ENCODE results near the gene PCBP3. TPM values are rescaled to one million over a fixed set of nuclear protein-coding genes. Genes with fewer than 3 reads are reported as not detected.

Gene PCBP3
- total and polyA plus RNA-seq, 2 of the 8 experiments (the other 6 are each of a cell fraction or from before 2014, with no cell fraction given), result 3.5 to 6.3 TPM

DNA sequence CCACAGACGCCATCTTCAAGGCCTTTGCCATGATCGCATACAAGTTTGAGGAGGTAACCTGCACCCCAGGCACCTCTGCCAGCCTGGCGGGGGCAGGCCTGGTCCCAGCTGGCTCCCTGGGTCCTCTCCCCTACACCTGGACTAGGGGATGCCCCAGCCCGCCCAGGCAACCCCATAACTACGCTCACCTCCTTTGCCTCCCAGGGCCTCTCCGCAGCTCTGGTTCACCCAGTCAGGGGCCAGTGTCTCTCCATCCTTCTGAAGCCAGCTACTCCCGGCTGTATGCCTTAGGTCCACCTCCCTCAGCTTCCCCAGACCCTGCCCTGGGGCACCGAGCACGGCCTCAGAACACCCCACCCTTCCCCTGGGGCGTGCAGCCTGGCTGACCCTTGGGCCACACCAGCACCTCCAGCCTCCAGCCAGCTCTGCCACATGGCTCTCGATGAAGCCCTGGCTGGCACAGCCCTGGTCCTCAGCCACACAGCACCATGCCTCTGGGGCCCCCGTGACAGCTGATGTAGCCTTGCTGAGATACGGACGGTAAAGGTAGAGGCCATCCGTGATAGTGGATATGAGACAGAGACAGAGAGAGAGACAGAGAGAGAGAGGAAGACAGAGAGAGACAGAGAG, 257.7 kb downstream of the PCBP3 start:
- Histone ChIP-seq H2BK15ac (ENCODE audit: low read length) (no peak overlapping the region), H3K14ac (ENCODE audit: insufficient read length) (no peak overlapping the region), H3K9ac (replicated peaks in 1 of 4; ENCODE audit: extremely low read depth in 1 of 4, low read depth in 3 of 4, low read length in 3 of 4) (no peak overlapping the region), H3K36me3 (ENCODE audit: control insufficient read depth in 2 of 4, insufficient read depth in 4 of 4, low read length in 3 of 4) (no peaks in the 10 kb centered on the region), H2BK120ac (replicated peaks; ENCODE audit: low read depth, low read length) (no peak overlapping the region), H3K9me3 (ENCODE audit: insufficient read depth in 2 of 2, low read depth in 1 of 2, low read length in 1 of 2) (no peaks in the 10 kb centered on the region), H3K18ac (ENCODE audit: extremely low read depth, low read length) (no peak overlapping the region), H4K5ac (ENCODE audit: insufficient read length, low read depth, low read length) (no peak overlapping the region), H2BK12ac (ENCODE audit: low read depth, low read length) (no peak overlapping the region), H3K27me3 (replicated peaks in 1 of 4; ENCODE audit: control insufficient read depth in 3 of 4, extremely low read depth in 1 of 4, insufficient read depth in 3 of 4, low read length in 3 of 4) (peaks cover 0 to 2% (median 0%) of the 10 kb centered on the region in 4 experiments; a peak in 1 of 7 replicates), H3K27ac (ENCODE audit: low read depth, low read length) (no peak overlapping the region), H3K4me2 (ENCODE audit: insufficient read depth in 1 of 2, low read depth in 2 of 2, low read length in 2 of 2) (no peak overlapping the region), H3K23ac (ENCODE audit: insufficient read length) (no peak overlapping the region), H4K20me1 (replicated peaks in 1 of 2; ENCODE audit: control insufficient read depth in 1 of 2, insufficient read depth in 2 of 2, low read length in 2 of 2) (no peaks in the 10 kb centered on the region), H3K23me2 (ENCODE audit: low read depth, low read length) (no peaks in the 10 kb centered on the region), H2AFZ (ENCODE audit: low read length) (no peak overlapping the region), H3K4ac (replicated peaks; ENCODE audit: insufficient read length, low read depth, low read length) (no peak overlapping the region), H3K4me3 (ENCODE audit: extremely low read depth in 1 of 4, insufficient read depth in 2 of 4, low read depth in 3 of 4, low read length in 4 of 4) (no peak overlapping the region), H4K8ac (ENCODE audit: extremely low read depth, insufficient read depth, low read length) (no peak overlapping the region), H2BK20ac (ENCODE audit: low read length) (no peak overlapping the region), H3K56ac (replicated peaks; ENCODE audit: insufficient read length, low read depth, low read length) (no peak overlapping the region), H3K79me1 (ENCODE audit: low read depth, low read length) (no peaks in the 10 kb centered on the region), H2AK5ac (ENCODE audit: low read depth, low read length) (no peak overlapping the region), H4K91ac (replicated peaks; ENCODE audit: insufficient read length, low read length) (no peak overlapping the region), H3K79me2 (ENCODE audit: control insufficient read depth in 1 of 2, insufficient read depth in 2 of 2, low read length in 2 of 2) (no peaks in the 10 kb centered on the region), H2BK5ac (ENCODE audit: low read depth, low read length) (no peak overlapping the region), H3K4me1 (replicated peaks in 1 of 4; ENCODE audit: control insufficient read depth in 3 of 4, insufficient read depth in 4 of 4, low read length in 3 of 4) (peaks cover 0 to 8% (median 2%) of the 10 kb centered on the region in 4 experiments; a peak in 2 of 7 replicates)
- FAIRE-seq, result no peak
- WGBS, 2 experiments (ENCODE audit: extremely low coverage in 1 of 2, insufficient coverage in 1 of 2, insufficient read length in 1 of 2, insufficient replicate concordance in 2 of 2, low coverage in 1 of 2, low lambda C conversion rate in 2 of 2, missing lambda C conversion rate in 1 of 2), result 96% methylated on average over 12 of the region's 15 CpGs; no CpG with 5 or more reads in 1 of the 2 experiments
- DNase-seq (ENCODE audit: low read depth in 1 of 2, low spot score in 2 of 2), result no peak
- ChIA-PET CTCF (ENCODE audit: partially characterized antibody) (no interaction called here), POLR2A (ENCODE audit: partially characterized antibody) (no interaction called here)
- TF ChIP-seq SIRT6 (IDR thresholded peaks at IDR 0.05; ENCODE audit: low read length), result no peak
- no peak for TF ChIP-seq KDM4A (IDR thresholded peaks at IDR 0.05; ENCODE audit: low read depth, low read length, severe bottlenecking)
- no peak for TF ChIP-seq CBX5 (IDR thresholded peaks at IDR 0.05; ENCODE audit: low read depth, low read length)
